ENCODE measurements around the gene CRHBP. TPM values are rescaled to one million over a fixed set of nuclear protein-coding genes. Genes with fewer than 3 reads are reported as not detected.

CRHBP gene
- total RNA-seq = not detected in 2 replicates

GRCh38 chr5:76952795-76953536, at the start of gene CRHBP:
Gene CRHBP (plus strand): TSS chr5:76953045. CDS start chr5:76953135, 90 bp downstream.

Other genes starting within 250 kb of the CRHBP start
- 75.3 and 82.8 TPM in 2 replicates for gene F2R, start 236.9 kb upstream of the CRHBP start, total RNA-seq
- gene F2RL1, start 134.0 kb upstream of the CRHBP start, total RNA-seq = 14.8 and 21.8 TPM in 2 replicates
- not detected in 2 replicates for gene S100Z, start 103.0 kb upstream of the CRHBP start, total RNA-seq
- 19.5 and 24.3 TPM in 2 replicates for gene AGGF1, start 77.4 kb downstream of the CRHBP start, total RNA-seq
- 0.95 and 1.6 TPM in 2 replicates for gene ZBED3, start 134.2 kb downstream of the CRHBP start, total RNA-seq